H1 (cell line): ENCODE measurements around the gene PCDHA13. TPM values are rescaled to one million over a fixed set of nuclear protein-coding genes. Genes with fewer than 3 reads are reported as not detected.

ENCODE experiments used
- CTCF ChIA-PET: fragments of 300-600 bp; sonication (Branson Sonifier 250); formaldehyde crosslinking; loops from one replicate; lab custom pipeline; 2021; ENCODE audit not compliant: partially characterized antibody; lab: Charles Lee
- POLR2A ChIA-PET: fragments of 300-600 bp; sonication (Branson Sonifier 250); formaldehyde crosslinking; loops from one replicate; lab custom pipeline; 2021; ENCODE audit warnings: inconsistent platforms; ENCODE audit not compliant: partially characterized antibody; lab: Charles Lee
- DNase-seq, 2 experiments: peaks; one replicate each; pipeline versions ENCODE4 v3.0.0 to v3.0.0-alpha.2; 2010 to 2022; ENCODE audit warnings: low spot score in 2 of 2, low read depth in 1 of 2, mixed read lengths in 1 of 2
- FAIRE-seq: peaks from 2 replicates; lab custom pipeline; 2011; peaks lifted over from hg19 to GRCh38; lab: Jason Lieb, UNC
- H2AFZ ChIP-seq: 2 replicates; pipeline ENCODE4 v1.8.1; 2012; ENCODE audit warnings: low read length, inconsistent platforms
- H2AK5ac ChIP-seq: 2 replicates; pipeline ENCODE4 v1.6.1; 2013; ENCODE audit warnings: low read depth, low read length
- H2BK120ac ChIP-seq: replicated peaks from 2 replicates; pipeline ENCODE3; 2013; ENCODE audit warnings: low read depth, low read length, inconsistent platforms
- H2BK12ac ChIP-seq: 2 replicates; pipeline ENCODE4 v1.6.1; 2013; ENCODE audit warnings: low read depth, low read length
- H2BK15ac ChIP-seq: 2 replicates; pipeline ENCODE4 v1.6.1; 2013; ENCODE audit warnings: low read length
- H2BK20ac ChIP-seq: 2 replicates; pipeline ENCODE4 v1.6.1; 2013; ENCODE audit warnings: low read length
- H2BK5ac ChIP-seq: 2 replicates; pipeline ENCODE4 v1.6.1; 2013; ENCODE audit warnings: low read depth, low read length
- H3K14ac ChIP-seq: 2 replicates; pipeline ENCODE4 v1.6.1; 2013; ENCODE audit warnings: inconsistent platforms; ENCODE audit not compliant: insufficient read length
- H3K18ac ChIP-seq: 2 replicates; pipeline ENCODE4 v1.6.1; 2013; ENCODE audit warnings: low read length; ENCODE audit errors: extremely low read depth
- H3K23ac ChIP-seq: 2 replicates; pipeline ENCODE4 v1.6.1; 2013; ENCODE audit warnings: inconsistent platforms; ENCODE audit not compliant: insufficient read length
- H3K23me2 ChIP-seq: 2 replicates; pipeline ENCODE4 v1.6.1; 2013; ENCODE audit warnings: low read depth, low read length
- H3K27ac ChIP-seq: 2 replicates; pipeline ENCODE4 v1.6.1; 2011; ENCODE audit warnings: low read depth, low read length, inconsistent platforms
- H3K27me3 ChIP-seq, 4 experiments: replicated peaks in 1 of 4; 1 replicate in 1 of 4; 2 replicates in 3 of 4; pipeline versions ENCODE4 v1.6.1 to v1.8.1; 2011 to 2013; ENCODE audit warnings: low read length in 3 of 4, mild to moderate bottlenecking in 3 of 4, inconsistent platforms in 2 of 4, mixed read lengths in 2 of 4, moderate library complexity in 1 of 4; ENCODE audit not compliant: control insufficient read depth in 3 of 4, insufficient read depth in 3 of 4; ENCODE audit errors: extremely low read depth in 1 of 4
- H3K36me3 ChIP-seq, 4 experiments: 2 replicates each; pipeline versions ENCODE4 v1.6.1 to v1.8.1; 2011 to 2013; ENCODE audit warnings: mild to moderate bottlenecking in 4 of 4, low read length in 3 of 4, moderate library complexity in 2 of 4, control low read depth in 1 of 4, inconsistent platforms in 1 of 4; ENCODE audit not compliant: insufficient read depth in 4 of 4, control insufficient read depth in 2 of 4
- H3K4ac ChIP-seq: replicated peaks from 2 replicates; pipeline ENCODE3; 2013; ENCODE audit warnings: low read length, low read depth, mixed read lengths, inconsistent platforms; ENCODE audit not compliant: insufficient read length
- H3K4me1 ChIP-seq, 4 experiments: replicated peaks in 1 of 4; 1 replicate in 1 of 4; 2 replicates in 3 of 4; pipeline versions ENCODE4 v1.6.1 to v1.8.1; 2011 to 2013; ENCODE audit warnings: low read length in 3 of 4, inconsistent platforms in 2 of 4, mixed read lengths in 1 of 4; ENCODE audit not compliant: insufficient read depth in 4 of 4, control insufficient read depth in 3 of 4
- H3K4me2 ChIP-seq, 2 experiments: 2 replicates each; pipeline versions ENCODE4 v1.6.1 to v1.8.1; 2011 to 2013; ENCODE audit warnings: low read depth in 2 of 2, low read length in 2 of 2, control low read depth in 1 of 2, inconsistent platforms in 1 of 2, mild to moderate bottlenecking in 1 of 2; ENCODE audit not compliant: insufficient read depth in 1 of 2
- H3K4me3 ChIP-seq, 4 experiments: fragments of 200-600, 300-600 bp in 1 of 4; sonication (generic), shearing (Covaris generic), sonication (Bioruptor Twin) in 1 of 4; 2 replicates each; pipeline versions ENCODE4 v1.5.1 to v1.8.1; 2011 to 2016; ENCODE audit warnings: low read length in 4 of 4, low read depth in 3 of 4, control low read depth in 2 of 4, inconsistent platforms in 2 of 4, mild to moderate bottlenecking in 2 of 4, mixed read lengths in 1 of 4, moderate library complexity in 1 of 4; ENCODE audit not compliant: insufficient read depth in 2 of 4; ENCODE audit errors: extremely low read depth in 1 of 4
- H3K56ac ChIP-seq: replicated peaks from 2 replicates; pipeline ENCODE3; 2013; ENCODE audit warnings: low read depth, mild to moderate bottlenecking, mixed read lengths, low read length, inconsistent platforms; ENCODE audit not compliant: insufficient read length
- H3K79me1 ChIP-seq: 2 replicates; pipeline ENCODE4 v1.6.1; 2013; ENCODE audit warnings: low read depth, low read length, control low read depth
- H3K79me2 ChIP-seq, 2 experiments: 2 replicates each; pipeline versions ENCODE4 v1.6.1 to v1.8.1; 2012 to 2013; ENCODE audit warnings: low read length in 2 of 2, mild to moderate bottlenecking in 2 of 2, inconsistent platforms in 1 of 2; ENCODE audit not compliant: insufficient read depth in 2 of 2, control insufficient read depth in 1 of 2
- H3K9ac ChIP-seq, 4 experiments: replicated peaks in 1 of 4; 1 replicate in 1 of 4; 2 replicates in 3 of 4; pipeline versions ENCODE4 v1.6.1 to v1.8.1; 2011 to 2013; ENCODE audit warnings: low read depth in 3 of 4, low read length in 3 of 4, control low read depth in 2 of 4, mild to moderate bottlenecking in 2 of 4, moderate library complexity in 2 of 4, inconsistent platforms in 1 of 4; ENCODE audit errors: extremely low read depth in 1 of 4
- H3K9me3 ChIP-seq, 2 experiments: 2 replicates each; pipeline versions ENCODE4 v1.6.1 to v1.8.1; 2012 to 2013; ENCODE audit warnings: mild to moderate bottlenecking in 2 of 2, moderate library complexity in 2 of 2, control low read depth in 1 of 2, inconsistent platforms in 1 of 2, low read depth in 1 of 2, low read length in 1 of 2, mixed read lengths in 1 of 2; ENCODE audit not compliant: insufficient read depth in 2 of 2
- H4K20me1 ChIP-seq, 2 experiments: replicated peaks in 1 of 2; 2 replicates each; pipeline versions ENCODE3 to v1.8.1; 2011 to 2013; ENCODE audit warnings: inconsistent platforms in 2 of 2, low read length in 2 of 2, mild to moderate bottlenecking in 1 of 2; ENCODE audit not compliant: insufficient read depth in 2 of 2, control insufficient read depth in 1 of 2
- H4K5ac ChIP-seq: 2 replicates; pipeline ENCODE4 v1.6.1; 2013; ENCODE audit warnings: low read length, low read depth, mixed read lengths, inconsistent platforms; ENCODE audit not compliant: insufficient read length
- H4K8ac ChIP-seq: 2 replicates; pipeline ENCODE4 v1.8.0; 2013; ENCODE audit warnings: mild to moderate bottlenecking, moderate library complexity, low read length, inconsistent platforms; ENCODE audit not compliant: insufficient read depth; ENCODE audit errors: extremely low read depth
- H4K91ac ChIP-seq: replicated peaks from 2 replicates; pipeline ENCODE3; 2013; ENCODE audit warnings: low read length, mixed read lengths, inconsistent platforms; ENCODE audit not compliant: insufficient read length
- BRCA1 ChIP-seq: IDR thresholded peaks from 2 replicates; pipeline ENCODE4 v1.6.1; 2012; ENCODE audit warnings: low read depth, low read length, improper control_type of control experiment
- CHD2 ChIP-seq: IDR thresholded peaks from 2 replicates; pipeline ENCODE4 v1.6.1; 2012; ENCODE audit warnings: low read length, improper control_type of control experiment
- CTCF ChIP-seq, 3 experiments: IDR thresholded peaks; 1 replicate in 2 of 3; 2 replicates in 1 of 3; pipeline versions ENCODE4 v1.5.1 to v1.6.1; 2011; ENCODE audit warnings: low read length in 3 of 3, mild to moderate bottlenecking in 3 of 3, inconsistent platforms in 2 of 3, low read depth in 1 of 3, moderate library complexity in 1 of 3; ENCODE audit not compliant: insufficient read depth in 1 of 3; ENCODE audit errors: control extremely low read depth in 1 of 3
- PHF8 ChIP-seq: fragments of 200-600 bp; sonication (generic); conservative IDR thresholded peaks from 2 replicates; pipeline ENCODE4 v1.7.1; 2012; ENCODE audit warnings: low read depth, mild to moderate bottlenecking, inconsistent platforms, low read length, moderate library complexity
- WGBS, 2 experiments: shearing (Covaris generic) in 1 of 2; methylation state at CpG; one replicate each; pipeline versions ENCODE4 v1.1.6 to v1.1.7; 2013 to 2015; ENCODE audit warnings: low lambda C conversion rate in 2 of 2, mixed read lengths in 2 of 2, inconsistent platforms in 1 of 2, low coverage in 1 of 2, missing lambda C conversion rate in 1 of 2; ENCODE audit not compliant: insufficient replicate concordance in 2 of 2, insufficient coverage in 1 of 2, insufficient read length in 1 of 2; ENCODE audit errors: extremely low coverage in 1 of 2, missing lambda C conversion rate in 1 of 2; 5-methylcytosine and 5-hydroxymethylcytosine counted together
- polyA plus RNA-seq, 7 experiments: library from polyadenylated mRNA; depleted of rRNA in 3 of 7; stranded (reverse) in 5 of 7; unstranded in 2 of 7; fragments of >200 nt in 5 of 7; fragments of 200-250 nt in 2 of 7; gene quantifications; 1 replicate in 5 of 7; 2 replicates in 1 of 7; 4 replicates in 1 of 7; pipeline versions ENCODE4 v1.2.1 to v1.2.3, GENCODE V29; 2011 to 2013; ENCODE audit warnings: missing spikeins in 2 of 7, mixed read lengths in 2 of 7
- total RNA-seq: library from RNA; stranded (reverse); fragmentation: NEBNext Ultra II Directional; extraction: Animal tissue kit (Norgen Biotek cat#: 25700); gene quantifications from 2 replicates; pipeline ENCODE4 v1.2.1, GENCODE V29; 2021

PCDHA13 gene
- total and polyA plus RNA-seq, 2 of the 8 experiments (the other 6 are each of a cell fraction or from before 2014, with no cell fraction given) = 1.2 to 1.3 TPM

GRCh38 chr5:140883927-140884697 is 2.2 kb downstream of the PCDHA13 start:
- no peak for DNase-seq
- TF ChIP-seq CTCF (IDR thresholded peaks at IDR 0.05; ENCODE audit: control extremely low read depth in 1 of 3, insufficient read depth in 1 of 3, low read depth in 1 of 3, low read length in 3 of 3) = no peak
- no peak for TF ChIP-seq PHF8
- no peak for TF ChIP-seq BRCA1
- TF ChIP-seq CHD2 = no peak
- no peak overlapping the region for H3K4me2 ChIP-seq

More at GRCh38 chr5:140883927-140884697, 2.2 kb downstream of the PCDHA13 start:
- Histone ChIP-seq H2AFZ (no peak overlapping the region), H3K18ac (no peak overlapping the region), H3K9me3 (no peaks in the 10 kb centered on the region; a peak in 1 of 4 replicates), H3K23ac (no peak overlapping the region), H2BK12ac (no peak overlapping the region), H3K56ac (no peak overlapping the region), H4K91ac (no peak overlapping the region), H4K8ac (peak overlapping the region; percentile 5; the same call in 1 of the 2 replicates), H3K27me3 (no peaks in the 10 kb centered on the region), H3K36me3 (peaks cover 0 to 5% (median 0%) of the 10 kb centered on the region in 4 experiments; a peak in 1 of 8 replicates), H3K23me2 (no peaks in the 10 kb centered on the region), H3K4ac (no peak overlapping the region), H2AK5ac (no peak overlapping the region), H2BK120ac (no peak overlapping the region), H4K5ac (no peak overlapping the region), H2BK15ac (no peak overlapping the region), H4K20me1 (peaks cover 0 to 5% of the 10 kb centered on the region in 2 experiments), H2BK20ac (no peak overlapping the region), H3K79me2 (no peaks in the 10 kb centered on the region; a peak in 1 of 4 replicates), H3K4me3 (no peak overlapping the region), H2BK5ac (no peak overlapping the region), H3K27ac (no peak overlapping the region), H3K4me1 (no peaks in the 10 kb centered on the region), H3K14ac (no peak overlapping the region), H3K79me1 (no peaks in the 10 kb centered on the region; the same call in 1 of the 2 replicates), H3K9ac (no peak overlapping the region)
- WGBS, 2 experiments = 97% methylated on average over 74 of the region's 79 CpGs; no CpG with 5 or more reads in 1 of the 2 experiments
- ChIA-PET POLR2A (interaction anchor here (0.7 to 2.7 kb wide), 2 partner anchors 42 to 156 kb away, joined by 3 to 17 read pairs; partner anchors contain the start of gene PCDHAC1), CTCF (interaction anchor here (0.6 to 7.5 kb wide), 15 partner anchors 10 to 298 kb away, joined by 3 to 95 read pairs (median 8); partner anchors contain the start of genes PCDHA4, PCDHAC1, PCDHB1 and PCDHB16)
- FAIRE-seq = no peak
